GM19035 (cell line): Measurements from ENCODE around the gene C12orf50.
"Not testable (repeated sequence)": the region's sequence is repeated elsewhere in the genome, so short reads cannot be mapped to it uniquely, and the experiment has no call there.

Experiments
- ATAC-seq: cut with Tn5 transposase; IDR thresholded peaks from one replicate; pipeline ENCODE4 v1.9.1; 2021; ENCODE audit not compliant: unreplicated experiment

The C12orf50 gene

GRCh38 chr12:87988534-87988933, 40.7 kb downstream of the C12orf50 start:
- no peak for ATAC-seq

GRCh38 chr12:87985069-87985675, 44.0 kb downstream of the C12orf50 start:
- ATAC-seq, result no peak

DNA sequence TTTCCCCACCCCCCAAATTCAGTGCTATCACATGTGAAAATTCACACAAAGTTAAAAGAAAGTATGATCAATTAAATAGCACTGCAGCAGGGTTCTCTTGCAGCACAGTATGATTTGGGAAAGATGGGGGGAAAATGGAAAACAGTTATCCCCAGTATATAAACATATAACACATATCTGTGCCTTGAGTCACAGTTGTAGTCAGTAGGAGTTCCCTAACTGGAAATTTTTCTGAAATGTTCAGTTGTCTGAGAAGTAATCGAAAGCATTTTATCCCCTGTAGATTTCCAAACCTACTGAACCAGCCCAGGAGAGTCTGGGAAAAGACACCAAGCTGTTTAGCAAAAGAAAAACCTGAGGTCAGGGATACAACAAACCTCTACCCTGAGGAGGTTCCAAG, 47.0 kb downstream of the C12orf50 start:
- no peak for ATAC-seq

DNA sequence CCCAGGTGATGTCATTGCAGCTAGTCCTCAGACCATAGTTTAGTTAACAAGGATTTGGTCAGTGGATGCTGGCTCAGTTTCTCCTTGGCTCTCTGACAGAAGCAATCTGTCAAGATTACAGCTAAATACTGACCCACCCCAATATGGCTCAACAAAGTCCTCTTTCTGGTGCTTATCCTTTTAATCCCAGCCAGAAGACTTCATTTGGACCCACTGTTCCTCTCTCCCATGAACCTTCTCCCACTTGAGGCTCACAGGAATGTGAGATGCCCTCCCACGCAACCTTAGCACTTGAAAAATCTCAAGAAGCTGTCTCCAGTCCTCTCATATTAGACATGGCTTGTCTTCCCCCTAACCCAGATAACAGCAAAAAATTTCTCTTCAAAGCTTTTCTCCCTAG, 47.7 kb downstream of the C12orf50 start:
- ATAC-seq, result no peak

DNA sequence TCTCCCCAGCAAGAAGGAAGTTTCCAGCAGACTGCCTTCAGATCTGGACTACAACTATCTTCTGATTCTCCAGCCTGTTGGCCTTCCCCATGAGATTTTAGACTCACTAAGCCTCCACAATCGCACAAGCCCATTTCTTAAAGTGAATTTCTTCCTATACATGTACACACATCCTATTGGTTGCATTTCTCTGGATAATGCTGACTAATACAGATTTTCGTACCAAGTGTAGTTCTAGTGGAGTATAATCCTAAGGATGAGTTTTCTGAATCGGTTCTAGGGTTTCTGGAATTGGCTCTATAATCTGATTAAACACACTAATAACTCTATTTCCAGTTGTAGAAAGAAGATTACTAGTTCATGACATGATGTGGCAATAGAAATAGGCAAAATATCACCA, 53.3 kb downstream of the C12orf50 start:
- no peak for ATAC-seq

DNA sequence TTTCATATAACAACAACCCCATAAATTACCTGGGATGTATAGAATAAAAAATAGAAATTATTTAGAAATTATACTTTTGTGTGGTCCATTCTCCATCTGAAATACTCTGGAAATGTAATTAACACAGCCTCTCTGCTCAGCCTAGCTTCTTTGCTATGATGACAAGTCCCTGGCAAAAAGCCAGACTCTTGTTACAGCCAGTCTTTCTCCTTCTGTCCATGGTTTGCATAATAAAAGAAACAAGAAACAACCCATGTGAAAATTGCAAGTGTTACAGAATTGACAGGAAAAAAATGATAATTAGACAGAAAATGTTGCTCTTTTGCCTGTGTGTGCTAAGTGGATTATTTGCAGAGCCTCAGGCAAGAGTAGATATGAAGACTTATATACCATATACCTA, 61.3 kb downstream of the C12orf50 start:
- no peak for ATAC-seq

- no peak for ATAC-seq
These were observed 68.6 kb downstream of the C12orf50 start for GRCh38 chr12:87960566-87960965.

GRCh38 chr12:87954028-87954427, 75.2 kb downstream of the C12orf50 start:
- ATAC-seq, result not testable (repeated sequence)

DNA sequence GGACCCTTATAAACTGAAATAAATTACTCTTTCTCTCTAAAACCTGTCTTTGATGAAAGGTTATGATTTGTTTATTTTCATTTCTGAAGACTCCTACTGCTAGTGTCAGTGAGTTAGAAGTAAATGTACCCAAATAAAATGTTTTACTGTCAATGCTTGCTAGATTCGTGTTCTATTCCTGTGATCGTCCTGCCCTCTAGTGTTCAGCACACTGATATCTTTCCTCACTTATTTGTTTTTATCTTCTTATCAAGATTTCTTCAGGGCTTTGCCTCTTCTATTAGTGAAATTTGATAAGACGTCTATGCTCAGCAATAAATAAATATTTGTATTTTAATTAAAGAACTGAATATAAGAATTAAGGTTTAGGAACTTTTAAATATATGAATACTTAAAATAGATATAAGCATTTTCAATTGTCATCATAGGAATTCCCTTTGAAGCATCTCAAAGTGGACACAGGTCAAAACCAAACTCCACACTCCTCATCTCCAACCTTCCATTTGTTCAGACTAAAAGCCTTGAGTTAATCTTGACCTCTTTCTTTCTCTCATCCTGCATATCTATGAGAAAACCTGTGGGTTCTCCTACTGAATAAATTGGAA, 75.8 kb downstream of the C12orf50 start:
- no peak for ATAC-seq

DNA sequence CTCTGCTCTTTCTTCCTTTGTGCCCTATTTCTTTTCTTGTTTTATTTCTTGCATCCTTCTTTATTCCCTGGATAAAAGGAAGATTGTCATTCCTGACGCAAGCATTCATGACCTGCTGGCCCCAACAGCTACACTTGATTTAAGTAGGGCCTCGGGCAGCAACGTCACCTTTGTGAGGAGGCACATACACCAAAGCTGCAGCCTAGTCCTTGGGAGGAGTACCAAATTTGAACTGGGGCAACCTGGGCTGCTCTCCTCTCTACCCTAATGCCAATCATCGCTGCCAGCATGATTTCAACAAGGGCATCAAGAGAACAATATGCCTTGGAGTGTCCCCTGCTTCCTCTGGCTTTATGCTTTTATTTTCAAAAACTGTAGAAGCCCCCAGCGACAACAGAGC, 76.4 kb downstream of the C12orf50 start:
- no peak for ATAC-seq

GRCh38 chr12:87952223-87952622, 77.0 kb downstream of the C12orf50 start:
- ATAC-seq, result no peak

- no peak for ATAC-seq
These were observed 85.4 kb downstream of the C12orf50 start for GRCh38 chr12:87943762-87944161.

GRCh38 chr12:87943023-87943422, 86.2 kb downstream of the C12orf50 start:
- ATAC-seq, result no peak

- ATAC-seq, result no peak
These were observed 90.0 kb downstream of the C12orf50 start for GRCh38 chr12:87939182-87939581.

DNA sequence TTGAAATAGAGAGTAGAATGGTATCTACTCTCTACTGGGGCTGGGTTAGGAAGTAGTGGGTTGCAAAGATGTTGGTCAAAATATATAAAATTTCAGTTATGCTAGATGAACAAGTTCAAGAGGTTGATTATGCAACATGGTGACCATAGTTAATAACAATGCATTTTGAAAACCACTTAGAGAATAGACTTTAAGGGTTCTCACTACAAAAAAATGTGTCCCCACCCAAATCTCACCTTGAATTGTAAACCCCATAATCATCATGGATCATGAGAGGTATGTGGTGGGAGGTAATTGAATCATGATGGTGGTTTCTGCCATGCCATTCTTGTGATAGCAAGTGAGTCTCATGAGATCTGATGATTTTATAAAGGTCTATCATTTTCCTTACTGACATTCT, 94.0 kb downstream of the C12orf50 start:
- ATAC-seq, result no peak

DNA sequence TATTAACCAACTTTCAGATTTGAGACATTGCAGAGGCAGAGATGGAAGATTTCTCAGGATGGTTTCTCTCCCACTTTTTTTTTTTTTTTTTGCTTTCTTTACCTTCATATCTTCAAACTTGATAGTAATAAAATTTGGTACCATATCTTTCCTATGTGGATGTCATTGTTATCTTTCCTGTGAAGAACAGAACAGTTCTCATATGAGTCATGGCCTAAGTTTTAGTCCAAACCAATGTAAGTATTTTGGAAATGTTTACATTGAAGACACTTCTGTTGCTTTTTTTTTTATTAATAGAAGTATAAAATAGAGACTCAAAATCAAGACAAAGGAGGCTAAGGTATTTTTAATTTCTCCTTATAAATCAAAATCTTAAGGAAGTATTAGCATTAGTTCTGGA, 95.2 kb downstream of the C12orf50 start:
- no peak for ATAC-seq

DNA sequence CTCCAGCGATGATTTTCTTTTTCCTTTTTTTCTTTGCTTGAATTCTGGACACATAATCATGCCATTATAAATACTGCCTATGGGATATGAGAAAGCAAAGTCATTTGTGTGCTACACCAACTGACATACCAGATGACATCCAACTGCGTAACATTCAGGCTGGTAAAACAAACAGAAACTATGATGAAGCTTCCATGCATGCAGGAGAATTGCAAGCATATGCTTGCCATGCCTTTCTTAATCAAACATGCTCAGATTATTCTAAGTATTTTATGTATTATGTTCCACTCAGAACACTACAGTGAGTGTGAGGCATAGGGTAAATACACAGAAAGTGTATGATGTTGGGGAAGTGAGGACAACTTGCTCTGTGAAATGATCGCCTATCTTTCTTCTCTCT, 97.4 kb downstream of the C12orf50 start:
- ATAC-seq, result no peak

DNA sequence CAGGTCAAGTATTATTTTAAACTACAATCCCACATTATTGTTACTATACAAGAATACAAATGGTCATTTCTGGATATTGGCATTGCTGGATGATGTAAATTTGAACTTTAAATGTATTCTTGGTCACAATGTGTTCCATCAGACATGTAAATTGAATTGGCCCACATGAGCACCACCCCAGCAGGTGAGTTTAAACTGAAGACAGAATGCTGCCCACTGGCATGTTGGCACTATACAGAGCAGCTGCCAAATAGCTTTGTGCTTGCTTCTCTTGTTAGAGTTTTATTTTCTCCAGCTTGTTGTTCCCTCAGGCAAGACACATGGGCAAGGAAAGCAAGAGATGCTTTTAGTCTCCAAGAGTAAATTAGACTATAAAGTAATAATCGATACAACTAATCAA, 98.6 kb downstream of the C12orf50 start:
- ATAC-seq, result no peak
